NB4 (cell line): ENCODE results near the gene NPHP4.

Experiments
- DNase-seq: peaks from one replicate; pipeline ENCODE4 v3.0.0; 2010; ENCODE audit warnings: low read depth
- H3K4me3 ChIP-seq: one replicate; pipeline ENCODE4 v1.5.1; 2011; ENCODE audit warnings: mild to moderate bottlenecking, low read depth, low read length, moderate library complexity
- MYC ChIP-seq: IDR thresholded peaks from 2 replicates; pipeline ENCODE4 v1.6.1; 2011; ENCODE audit warnings: low read depth, low read length
- POLR2A ChIP-seq: IDR thresholded peaks from 2 replicates; pipeline ENCODE4 v1.6.1; 2011; ENCODE audit warnings: mild to moderate bottlenecking; ENCODE audit not compliant: insufficient read length; ENCODE audit errors: extremely low read depth
- TF ChIP-seq, protein P1 (sequence below): IDR thresholded peaks from 2 replicates; pipeline ENCODE4 v1.6.1; 2011; ENCODE audit warnings: low read depth, low read length
- TF ChIP-seq, protein P2 (sequence below): IDR thresholded peaks from one replicate; pipeline ENCODE4 v1.5.1; 2012; ENCODE audit warnings: low read depth, low read length

The NPHP4 gene

DNA sequence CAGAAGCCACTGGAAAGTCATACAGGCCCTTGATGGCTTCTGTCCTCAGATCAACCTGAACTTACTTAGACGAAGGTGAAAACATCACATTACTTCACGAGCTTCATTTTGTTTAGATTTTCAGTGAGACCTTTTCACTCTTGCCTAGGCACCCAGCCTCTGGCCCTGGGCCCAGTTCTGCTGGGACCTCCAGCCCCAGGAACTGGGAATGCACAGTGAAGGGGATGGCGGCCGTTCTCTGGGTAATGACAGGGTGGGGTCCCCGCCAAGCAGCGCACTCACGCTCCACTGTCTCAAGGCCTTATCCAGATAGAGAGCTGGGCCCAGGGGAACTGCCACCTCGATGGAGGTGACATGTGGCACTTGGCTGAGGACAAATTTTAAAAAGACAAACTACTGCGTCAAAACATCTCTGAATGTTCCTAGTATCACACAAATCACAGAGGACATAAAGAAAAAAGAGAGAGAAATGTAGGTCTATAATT, 54.8 kb downstream of the NPHP4 start:
- no peak for DNase-seq
- no peak for TF ChIP-seq POLR2A
- TF ChIP-seq MYC, result no peak
- TF ChIP-seq, protein P1, sequence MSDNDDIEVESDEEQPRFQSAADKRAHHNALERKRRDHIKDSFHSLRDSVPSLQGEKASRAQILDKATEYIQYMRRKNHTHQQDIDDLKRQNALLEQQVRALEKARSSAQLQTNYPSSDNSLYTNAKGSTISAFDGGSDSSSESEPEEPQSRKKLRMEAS, result no peak
- TF ChIP-seq, protein P2, sequence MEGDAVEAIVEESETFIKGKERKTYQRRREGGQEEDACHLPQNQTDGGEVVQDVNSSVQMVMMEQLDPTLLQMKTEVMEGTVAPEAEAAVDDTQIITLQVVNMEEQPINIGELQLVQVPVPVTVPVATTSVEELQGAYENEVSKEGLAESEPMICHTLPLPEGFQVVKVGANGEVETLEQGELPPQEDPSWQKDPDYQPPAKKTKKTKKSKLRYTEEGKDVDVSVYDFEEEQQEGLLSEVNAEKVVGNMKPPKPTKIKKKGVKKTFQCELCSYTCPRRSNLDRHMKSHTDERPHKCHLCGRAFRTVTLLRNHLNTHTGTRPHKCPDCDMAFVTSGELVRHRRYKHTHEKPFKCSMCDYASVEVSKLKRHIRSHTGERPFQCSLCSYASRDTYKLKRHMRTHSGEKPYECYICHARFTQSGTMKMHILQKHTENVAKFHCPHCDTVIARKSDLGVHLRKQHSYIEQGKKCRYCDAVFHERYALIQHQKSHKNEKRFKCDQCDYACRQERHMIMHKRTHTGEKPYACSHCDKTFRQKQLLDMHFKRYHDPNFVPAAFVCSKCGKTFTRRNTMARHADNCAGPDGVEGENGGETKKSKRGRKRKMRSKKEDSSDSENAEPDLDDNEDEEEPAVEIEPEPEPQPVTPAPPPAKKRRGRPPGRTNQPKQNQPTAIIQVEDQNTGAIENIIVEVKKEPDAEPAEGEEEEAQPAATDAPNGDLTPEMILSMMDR, result no peak
- H3K4me3 ChIP-seq, result no peak overlapping the region

DNA sequence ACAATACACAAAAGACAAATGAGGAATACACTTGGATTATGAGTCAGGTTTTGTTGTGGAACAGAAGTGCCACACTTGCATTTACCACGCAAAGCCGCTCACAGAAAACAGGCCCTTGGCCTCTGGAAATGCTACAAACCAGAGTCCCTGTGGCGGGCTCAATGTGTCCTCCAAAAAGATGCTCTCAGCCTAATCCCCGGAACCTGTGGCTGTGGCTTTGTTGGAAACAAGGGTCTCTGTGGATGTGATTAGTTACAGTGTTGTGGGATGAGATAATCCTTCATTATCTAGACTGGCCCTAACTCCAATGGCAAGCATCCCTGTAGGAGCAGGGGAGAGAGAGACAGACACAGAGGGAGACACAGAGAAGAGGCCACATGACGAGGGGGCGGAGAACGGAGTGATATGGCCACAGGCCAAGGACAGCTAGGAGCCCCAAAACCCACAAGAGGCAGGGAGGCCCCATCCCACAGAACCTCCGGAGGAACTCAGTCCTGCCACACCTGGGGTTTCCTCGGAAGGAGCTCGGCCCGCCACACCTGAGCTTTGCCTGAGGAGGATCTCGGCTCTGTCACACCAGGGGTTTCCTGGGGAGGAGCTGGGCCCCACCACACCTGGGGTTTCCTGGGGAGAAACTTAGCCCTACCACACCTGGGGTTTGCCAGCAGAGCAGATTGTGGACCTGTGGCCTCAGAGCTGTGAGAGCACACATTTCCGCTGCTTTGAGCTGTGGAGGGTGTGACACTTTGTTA, 55.4 kb downstream of the NPHP4 start:
- no peak for DNase-seq
- TF ChIP-seq POLR2A (no peak), MYC (no peak)
- TF ChIP-seq, protein P1, result no peak
- TF ChIP-seq, protein P2, result no peak
- no peak overlapping the region for H3K4me3 ChIP-seq

DNA sequence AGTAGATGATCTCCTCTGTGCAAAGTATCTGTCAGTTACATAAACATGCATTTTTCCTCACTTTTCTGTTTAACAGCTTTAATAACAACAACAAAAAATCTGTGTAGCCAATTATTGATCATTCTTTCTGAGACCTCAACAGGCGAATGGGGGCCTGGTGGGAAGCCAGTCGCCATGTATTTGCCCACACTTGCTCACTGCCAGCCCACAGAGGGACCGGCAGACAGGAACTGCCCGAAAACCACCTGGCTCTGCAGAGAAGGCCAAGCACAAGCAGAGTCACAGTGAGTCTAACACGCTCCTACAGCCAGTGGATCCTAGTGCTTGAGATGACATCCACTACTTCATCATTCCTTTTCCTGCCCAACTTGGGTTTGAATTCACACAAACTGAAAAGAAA, 56.1 kb downstream of the NPHP4 start:
- DNase-seq, result no peak
- TF ChIP-seq POLR2A (no peak), MYC (no peak)
- TF ChIP-seq, protein P1, result no peak
- TF ChIP-seq, protein P2, result no peak
- H3K4me3 ChIP-seq, result no peak overlapping the region

DNA sequence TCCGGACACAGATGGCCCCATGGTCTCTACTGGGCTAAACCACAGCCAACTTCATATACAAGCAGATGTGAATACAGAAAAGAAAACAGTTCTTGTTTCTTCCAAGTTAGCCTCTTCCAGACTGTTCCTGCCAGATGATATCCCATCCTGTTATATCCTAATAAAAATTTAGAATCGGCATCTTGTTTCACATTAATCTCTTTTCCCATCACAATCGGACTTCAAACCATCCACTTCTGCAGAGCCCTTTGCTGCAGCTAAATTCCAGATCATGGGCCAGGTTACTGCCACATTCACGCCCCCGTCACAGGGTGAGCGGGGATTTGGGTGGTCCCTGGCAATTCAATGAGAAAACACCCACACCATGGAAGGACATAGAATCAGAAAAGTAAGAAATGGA, 57.2 kb downstream of the NPHP4 start:
- TF ChIP-seq MYC, result no peak

DNA sequence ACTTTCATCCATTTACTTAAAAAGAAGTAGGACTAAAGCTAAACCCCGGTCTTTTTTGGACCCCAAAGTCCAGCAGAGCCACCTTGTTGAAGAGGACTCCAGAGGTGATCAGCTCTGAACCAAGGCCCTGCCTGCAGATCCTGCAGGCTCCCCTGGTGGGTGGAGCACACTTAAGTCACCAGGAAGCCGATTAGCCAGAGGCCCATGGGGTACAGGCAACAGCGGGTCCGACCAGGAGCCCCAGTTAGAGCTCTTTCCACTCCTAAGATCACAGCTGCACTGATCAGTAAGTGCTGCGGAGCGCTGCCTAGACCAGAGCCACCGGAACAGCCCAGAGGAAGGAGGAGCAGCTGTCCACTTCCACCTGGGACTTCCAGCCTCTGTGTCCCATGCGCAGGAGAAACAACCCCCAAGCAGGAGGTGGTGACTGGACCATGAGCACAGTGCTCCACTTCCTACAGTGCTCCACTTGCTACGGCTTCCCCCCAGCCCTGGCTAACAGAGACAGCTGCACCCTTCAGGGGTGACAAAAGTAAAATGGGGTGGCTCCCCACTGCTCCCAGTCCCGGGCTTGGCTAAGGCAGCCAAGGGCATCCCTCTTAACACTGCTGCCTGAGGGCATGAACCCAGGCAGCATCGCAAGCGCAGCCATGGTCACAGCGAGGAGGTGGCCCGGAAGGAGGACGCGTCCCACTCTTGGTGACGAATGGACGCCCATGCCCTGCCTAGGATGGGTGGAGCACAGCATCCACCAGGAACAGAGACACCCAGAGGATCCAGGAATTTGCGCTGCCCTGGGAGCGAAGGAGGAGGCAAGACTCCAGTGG, 58.0 kb downstream of the NPHP4 start:
- TF ChIP-seq, protein P1, result no peak
- no peak for TF ChIP-seq POLR2A
- TF ChIP-seq, protein P2, result no peak
- TF ChIP-seq MYC, result no peak
- H3K4me3 ChIP-seq, result no peak overlapping the region
- no peak for DNase-seq

More for the DNA sequence above, 57.2 kb downstream of the NPHP4 start:
- H3K4me3 ChIP-seq, result no peak overlapping the region
- DNase-seq, result no peak

DNA sequence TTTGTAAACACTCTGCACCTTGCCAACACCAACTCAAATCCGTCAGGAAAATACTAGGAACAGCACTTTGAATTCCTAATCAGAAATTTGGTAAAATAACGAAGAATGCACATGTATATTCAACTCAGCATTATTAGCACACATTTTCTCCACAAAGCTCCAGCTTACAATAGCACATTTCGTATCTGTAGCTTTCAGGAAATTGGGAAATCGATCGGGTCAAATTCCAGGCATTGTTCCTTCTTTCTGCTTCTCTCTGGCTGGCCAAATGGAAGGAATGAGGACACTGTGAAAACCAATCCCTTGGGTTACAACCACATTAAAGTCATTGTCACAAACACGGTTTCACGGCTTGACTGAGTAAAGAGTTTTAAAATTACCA, 58.6 kb downstream of the NPHP4 start:
- TF ChIP-seq POLR2A (no peak), MYC (no peak)
- TF ChIP-seq, protein P1, result no peak
- TF ChIP-seq, protein P2, result no peak
- no peak overlapping the region for H3K4me3 ChIP-seq
- no peak for DNase-seq
